Hepatocyte (in vitro differentiated cells): ENCODE data around the gene CPA1. TPM values are rescaled to one million over a fixed set of nuclear protein-coding genes. Genes with fewer than 3 reads are reported as not detected.
A peak's percentile ranks its signal among the peaks of the same experiment; 100 is the strongest.

ENCODE experiments used
- DNase-seq: peaks from one replicate; pipeline ENCODE4 v3.0.0-alpha.2; 2016; ENCODE audit warnings: low spot score
- H2AFZ ChIP-seq: fragments of 200-600 bp; sonication (generic); 2 replicates; pipeline ENCODE4 v1.6.0; 2016; ENCODE audit warnings: antibody characterized with exemption, mild to moderate bottlenecking
- H3K27ac ChIP-seq: fragments of 200-600 bp; sonication (generic); 2 replicates; pipeline ENCODE4 v1.5.1; 2016; ENCODE audit warnings: mild to moderate bottlenecking
- H3K27me3 ChIP-seq: fragments of 200-600 bp; sonication (generic); 2 replicates; pipeline ENCODE4 v1.6.1; 2016
- H3K36me3 ChIP-seq: fragments of 200-600 bp; sonication (generic); replicated peaks from 2 replicates; pipeline ENCODE4 v1.5.1; 2016; ENCODE audit warnings: low read depth; ENCODE audit not compliant: insufficient read depth
- H3K4me1 ChIP-seq: fragments of 200-600 bp; sonication (generic); 2 replicates; pipeline ENCODE4 v1.5.1; 2016; ENCODE audit warnings: mild to moderate bottlenecking, moderate library complexity; ENCODE audit not compliant: insufficient read depth
- H3K4me2 ChIP-seq: fragments of 200-600 bp; sonication (generic); 2 replicates; pipeline ENCODE4 v1.6.0; 2016
- H3K4me3 ChIP-seq: fragments of 200-600 bp; sonication (generic); 2 replicates; pipeline ENCODE4 v1.5.1; 2016; ENCODE audit warnings: mild to moderate bottlenecking
- H3K79me2 ChIP-seq: fragments of 200-600 bp; sonication (generic); 2 replicates; pipeline ENCODE4 v1.6.0; 2017; ENCODE audit warnings: mild to moderate bottlenecking
- H3K9me2 ChIP-seq: fragments of 200-600 bp; sonication (generic); replicated peaks from 2 replicates; pipeline ENCODE4 v1.6.0; 2017; ENCODE audit warnings: mild to moderate bottlenecking; ENCODE audit not compliant: insufficient read depth
- H3K9me3 ChIP-seq: fragments of 200-600 bp; sonication (generic); 2 replicates; pipeline ENCODE4 v1.5.1; 2016; ENCODE audit warnings: low read depth, mild to moderate bottlenecking
- H4K20me1 ChIP-seq: fragments of 200-600 bp; sonication (generic); 2 replicates; pipeline ENCODE4 v1.6.0; 2016; ENCODE audit warnings: mild to moderate bottlenecking; ENCODE audit not compliant: insufficient read depth, poor library complexity, severe bottlenecking
- CTCF ChIP-seq: fragments of 200-600 bp; sonication (generic); IDR thresholded peaks from 2 replicates; pipeline ENCODE4 v1.5.1; 2016; ENCODE audit warnings: antibody characterized with exemption, mild to moderate bottlenecking; ENCODE audit not compliant: poor library complexity
- EZH2 ChIP-seq: fragments of 200-600 bp; sonication (generic); IDR thresholded peaks from 2 replicates; pipeline ENCODE4 v1.6.1; 2016; ENCODE audit warnings: antibody characterized with exemption, mild to moderate bottlenecking, borderline replicate concordance
- EZH2phosphoT487 ChIP-seq: fragments of 200-600 bp; sonication (generic); IDR thresholded peaks from one replicate; pipeline ENCODE4 v1.6.1; 2018; ENCODE audit warnings: antibody characterized with exemption, mild to moderate bottlenecking, low read depth, moderate library complexity; ENCODE audit not compliant: unreplicated experiment, severe bottlenecking
- WGBS: methylation state at CpG from one replicate; pipeline ENCODE4 v1.1.6; 2016; ENCODE audit warnings: low lambda C conversion rate; ENCODE audit errors: missing lambda C conversion rate; 5-methylcytosine and 5-hydroxymethylcytosine counted together
- polyA plus RNA-seq: library from polyadenylated mRNA; unstranded; fragments of >200 nt; fragmentation: Nextera tagmentation; extraction: Ambion mirVana; gene quantifications from 2 replicates; pipeline ENCODE4 v1.2.1, GENCODE V29; 2016
- total RNA-seq: library from RNA; depleted of rRNA; stranded (reverse); fragments of >200 nt; gene quantifications from 2 replicates; pipeline ENCODE4 v1.2.3, GENCODE V29; 2014

The CPA1 gene
- total and polyA plus RNA-seq, 2 experiments from 2014 or later, result 3.8 to 4.4 TPM

- TF ChIP-seq EZH2, result no peak
- no peaks in the 10 kb centered on the region for H4K20me1 ChIP-seq
- peaks cover 43% of the 10 kb centered on the region for H3K4me1 ChIP-seq
- H3K27ac ChIP-seq, result peak overlapping the region; percentile 86
- no peaks in the 10 kb centered on the region for H3K27me3 ChIP-seq
- 79% methylated on average over 4 of the region's 4 CpGs for WGBS
- no peaks in the 10 kb centered on the region for H3K9me2 ChIP-seq
- no peaks in the 10 kb centered on the region for H3K79me2 ChIP-seq
- DNase-seq, result no peak
- H3K4me2 ChIP-seq, result no peak overlapping the region
- no peaks in the 10 kb centered on the region for H3K9me3 ChIP-seq
- no peak overlapping the region for H3K4me3 ChIP-seq
- H2AFZ ChIP-seq, result no peak overlapping the region
- no peaks in the 10 kb centered on the region for H3K36me3 ChIP-seq
Measured at GRCh38 chr7:130364451-130364850, 15.8 kb upstream of the CPA1 start.

DNA sequence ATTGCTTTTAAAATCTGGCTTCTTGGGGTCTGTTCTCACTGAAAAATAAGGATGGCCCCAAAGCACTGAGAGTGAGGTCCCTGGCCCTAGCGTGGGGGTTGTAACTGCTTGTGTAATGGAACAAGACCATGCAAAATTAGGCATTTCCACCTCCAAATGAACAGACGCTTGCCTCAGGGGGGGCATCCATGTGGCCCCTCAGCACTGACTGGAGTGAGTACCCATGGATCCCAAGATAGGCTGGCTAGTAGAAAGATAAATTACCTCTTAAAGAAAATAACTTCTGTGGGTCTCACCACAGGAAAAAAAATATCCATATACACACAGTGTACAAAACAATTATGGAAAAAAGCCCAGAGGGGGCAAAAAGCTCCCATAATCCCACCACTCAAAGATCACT, 15.2 kb upstream of the CPA1 start:
- Histone ChIP-seq H3K27ac (peak overlapping the region; percentile 86), H3K9me2 (no peaks in the 10 kb centered on the region), H3K79me2 (no peaks in the 10 kb centered on the region), H3K4me1 (peaks cover 50% of the 10 kb centered on the region), H4K20me1 (no peaks in the 10 kb centered on the region), H3K36me3 (no peaks in the 10 kb centered on the region), H3K4me2 (no peak overlapping the region), H3K9me3 (no peaks in the 10 kb centered on the region), H3K4me3 (no peak overlapping the region), H2AFZ (no peak overlapping the region), H3K27me3 (no peaks in the 10 kb centered on the region)
- TF ChIP-seq EZH2phosphoT487 (no peak), EZH2 (no peak)
- DNase-seq, result no peak
- WGBS, result 90% methylated on average over 2 of the region's 2 CpGs

GRCh38 chr7:130365511-130366441, 14.5 kb upstream of the CPA1 start:
- Histone ChIP-seq H3K4me1 (peaks cover 52% of the 10 kb centered on the region), H3K27me3 (no peaks in the 10 kb centered on the region), H3K36me3 (no peaks in the 10 kb centered on the region), H3K4me2 (no peak overlapping the region), H3K4me3 (no peak overlapping the region), H3K9me3 (no peaks in the 10 kb centered on the region), H3K27ac (peak overlapping the region; percentile 86), H3K9me2 (no peaks in the 10 kb centered on the region), H3K79me2 (no peaks in the 10 kb centered on the region), H2AFZ (no peak overlapping the region), H4K20me1 (no peaks in the 10 kb centered on the region)
- TF ChIP-seq EZH2phosphoT487 (no peak), EZH2 (no peak), CTCF (no peak)
- WGBS, result 62% methylated on average over 15 of the region's 15 CpGs
- DNase-seq, result no peak

GRCh38 chr7:130366564-130366963, 13.7 kb upstream of the CPA1 start:
- no peak overlapping the region for H2AFZ ChIP-seq
- no peaks in the 10 kb centered on the region for H3K9me2 ChIP-seq
- no peaks in the 10 kb centered on the region for H3K9me3 ChIP-seq
- H3K79me2 ChIP-seq, result no peaks in the 10 kb centered on the region
- H3K4me3 ChIP-seq, result no peak overlapping the region
- peaks cover 59% of the 10 kb centered on the region for H3K4me1 ChIP-seq
- no peaks in the 10 kb centered on the region for H3K36me3 ChIP-seq
- 92% methylated on average over 6 of the region's 6 CpGs for WGBS
- no peaks in the 10 kb centered on the region for H3K27me3 ChIP-seq
- peak overlapping the region; percentile 86 for H3K27ac ChIP-seq
- H4K20me1 ChIP-seq, result no peaks in the 10 kb centered on the region
- no peak overlapping the region for H3K4me2 ChIP-seq
- no peak for DNase-seq
- TF ChIP-seq CTCF, result no peak
- TF ChIP-seq EZH2, result no peak
- TF ChIP-seq EZH2phosphoT487, result no peak
